BJ (cell line): ENCODE results near the gene WASF2. TPM values are rescaled to one million over a fixed set of nuclear protein-coding genes. Genes with fewer than 3 reads are reported as not detected.
"Not testable (repeated sequence)": the region's sequence is repeated elsewhere in the genome, so short reads cannot be mapped to it uniquely, and the experiment has no call there.

Experiments used
- CTCF ChIA-PET: fragments of 350-600 bp; formaldehyde crosslinking; extraction: SDS; loops from one replicate; lab custom pipeline; 2021; ENCODE audit warnings: antibody characterized with exemption, inconsistent platforms; lab: Yijun Ruan, JAX
- POLR2A ChIA-PET: fragments of 300-600 bp; sonication (Branson Sonifier 250); formaldehyde crosslinking; extraction: SDS; loops from one replicate; lab custom pipeline; 2021; ENCODE audit warnings: antibody characterized with exemption; lab: Charles Lee
- DNase-seq: peaks from one replicate; pipeline ENCODE4 v3.0.0-alpha.2; 2011; ENCODE audit warnings: low read depth
- H3K27me3 ChIP-seq: 2 replicates; pipeline ENCODE4 v1.6.0; 2011; ENCODE audit warnings: low read length; ENCODE audit not compliant: control insufficient read depth, insufficient read depth
- H3K36me3 ChIP-seq: 2 replicates; pipeline ENCODE4 v1.5.1; 2011; ENCODE audit warnings: low read length; ENCODE audit not compliant: control insufficient read depth, insufficient read depth
- H3K4me3 ChIP-seq: 2 replicates; pipeline ENCODE4 v1.5.1; 2011; ENCODE audit warnings: low read depth, mild to moderate bottlenecking, control low read depth, low read length
- CTCF ChIP-seq: IDR thresholded peaks from 2 replicates; pipeline ENCODE4 v1.5.1; 2011; ENCODE audit warnings: low read depth, mild to moderate bottlenecking, control low read depth, inconsistent platforms, low read length, moderate library complexity; ENCODE audit not compliant: insufficient read depth
- polyA plus RNA-seq: library from polyadenylated mRNA; depleted of rRNA; stranded (reverse); fragments of >200 nt; gene quantifications from 2 replicates; pipeline ENCODE4 v1.2.3, GENCODE V29; 2011

WASF2 gene
- polyA plus RNA-seq, 1 experiment, result 56.5 TPM

GRCh38 chr1:27478098-27478497, 11.9 kb downstream of the WASF2 start:
- POLR2A ChIA-PET, result no interaction called here
- CTCF ChIA-PET, result no interaction called here

DNA sequence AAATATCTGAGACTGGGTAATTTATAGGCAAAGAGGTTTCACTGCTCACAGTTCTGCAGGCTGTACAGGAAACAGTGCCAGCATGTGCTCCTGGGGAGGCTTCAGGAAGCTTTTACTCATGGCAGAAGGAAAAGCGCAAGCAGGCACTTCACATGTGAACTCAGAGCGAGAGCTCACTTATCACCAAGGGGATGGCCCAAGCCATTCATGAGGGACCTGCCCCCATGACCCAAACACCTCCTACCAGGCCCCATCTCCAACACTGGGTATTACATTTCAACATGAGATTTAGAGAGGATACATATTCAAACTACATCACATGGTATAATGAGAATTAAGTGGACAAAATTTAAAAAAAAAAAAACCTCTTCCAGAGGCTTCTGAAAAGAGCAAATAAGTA, 13.7 kb downstream of the WASF2 start:
- no peak for DNase-seq
- ChIA-PET CTCF (interaction anchor here (0.6 to 2.2 kb wide), 3 partner anchors 11 to 59 kb away, joined by 3 to 6 read pairs (median 4); no protein-coding TSS in a partner anchor), POLR2A (no interaction called here)
- no peaks in the 10 kb centered on the region for H3K36me3 ChIP-seq
- H3K4me3 ChIP-seq, result no peak overlapping the region
- H3K27me3 ChIP-seq, result no peaks in the 10 kb centered on the region
- TF ChIP-seq CTCF, result no peak

More at GRCh38 chr1:27478098-27478497, 11.9 kb downstream of the WASF2 start:
- DNase-seq, result no peak
- H3K27me3 ChIP-seq, result no peaks in the 10 kb centered on the region
- no peak for TF ChIP-seq CTCF
- H3K4me3 ChIP-seq, result no peak overlapping the region
- no peaks in the 10 kb centered on the region for H3K36me3 ChIP-seq

DNA sequence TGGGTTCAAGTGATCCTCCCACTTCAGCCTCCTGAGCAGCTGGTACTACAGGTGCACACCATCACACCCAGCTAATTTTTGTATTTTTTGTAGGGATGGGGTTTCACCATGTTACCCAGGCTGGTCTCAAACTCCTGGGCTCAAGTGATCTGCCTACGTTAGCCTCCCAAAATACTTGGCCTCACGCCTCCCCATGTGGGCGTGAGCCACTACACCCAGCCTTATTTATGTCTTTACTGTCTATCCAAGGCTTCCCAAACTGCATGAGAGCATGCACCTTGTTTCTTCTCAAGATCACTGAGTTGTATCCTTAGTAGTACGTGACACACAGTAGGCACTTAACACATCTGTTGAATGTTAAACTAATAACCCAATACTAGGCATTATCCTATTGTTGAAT, 14.2 kb downstream of the WASF2 start:
- CTCF ChIA-PET, result interaction anchor here (0.6 to 2.2 kb wide), 3 partner anchors 10 to 59 kb away, joined by 3 to 6 read pairs (median 3); no protein-coding TSS in a partner anchor
- no peak for TF ChIP-seq CTCF
- H3K27me3 ChIP-seq, result no peaks in the 10 kb centered on the region
- POLR2A ChIA-PET, result no interaction called here
- no peaks in the 10 kb centered on the region for H3K36me3 ChIP-seq
- no peak overlapping the region for H3K4me3 ChIP-seq
- DNase-seq, result no peak

DNA sequence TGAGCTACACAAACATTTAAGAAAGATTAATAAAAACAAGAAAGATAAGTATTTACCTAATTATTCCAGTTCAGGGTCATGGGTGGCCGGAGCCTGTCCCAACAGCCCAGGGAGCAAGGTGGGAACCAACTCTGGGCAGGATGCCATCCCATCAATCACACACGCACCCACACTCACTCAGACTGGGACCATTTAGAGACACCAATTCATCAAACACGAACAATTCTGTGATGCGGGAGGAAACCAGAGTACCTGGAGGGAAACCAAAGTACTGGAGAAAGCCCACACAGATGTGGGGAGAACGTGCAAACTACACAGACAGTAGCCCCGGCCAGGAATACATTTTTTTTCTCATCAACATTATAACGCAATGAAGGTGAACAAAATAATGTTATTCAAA, 16.2 kb downstream of the WASF2 start:
- no peak for TF ChIP-seq CTCF
- Histone ChIP-seq H3K36me3 (no peaks in the 10 kb centered on the region), H3K27me3 (no peaks in the 10 kb centered on the region), H3K4me3 (no peak overlapping the region)
- CTCF ChIA-PET, result interaction anchor here (2.2 kb wide), 1 partner anchor 8 kb away, joined by 6 read pairs; no protein-coding TSS in a partner anchor
- POLR2A ChIA-PET, result no interaction called here
- DNase-seq, result no peak

GRCh38 chr1:27472098-27472497, 17.9 kb downstream of the WASF2 start:
- CTCF ChIA-PET, result interaction anchor here (0.6 kb wide), 1 partner anchor 137 kb away, joined by 3 read pairs; no protein-coding TSS in a partner anchor
- H3K36me3 ChIP-seq, POLR2A ChIA-PET, DNase-seq, H3K27me3 ChIP-seq, H3K4me3 ChIP-seq: not testable (repeated sequence)

DNA sequence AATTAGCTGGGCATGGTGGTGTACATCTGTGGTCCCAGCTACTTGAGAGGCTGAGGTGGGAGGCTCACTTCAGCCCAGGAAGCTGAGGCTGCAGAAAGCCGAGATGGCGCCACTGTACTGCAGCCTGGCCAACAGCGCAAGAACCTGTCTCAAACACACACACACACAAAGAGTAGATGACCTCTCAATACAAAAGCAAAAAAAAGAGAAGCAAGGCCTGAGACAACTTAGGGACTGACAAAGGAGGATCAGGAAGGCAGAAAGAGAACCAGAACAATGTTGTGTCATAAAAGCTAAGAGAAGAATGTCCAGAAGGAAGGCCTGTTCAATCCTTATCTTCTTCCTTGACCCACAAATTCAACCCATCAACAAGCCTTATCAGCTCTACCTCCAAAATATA, 18.5 kb downstream of the WASF2 start:
- H3K4me3 ChIP-seq, result no peak overlapping the region
- no peak for DNase-seq
- no peaks in the 10 kb centered on the region for H3K36me3 ChIP-seq
- no peaks in the 10 kb centered on the region for H3K27me3 ChIP-seq
- TF ChIP-seq CTCF, result no peak
- CTCF ChIA-PET, result interaction anchor here (1.7 kb wide), 1 partner anchor 55 kb away, joined by 4 read pairs; no protein-coding TSS in a partner anchor
- POLR2A ChIA-PET, result no interaction called here
